GM21737 (cell line): ENCODE data around the gene RABGAP1.

ENCODE experiments used
- ATAC-seq: cut with Tn5 transposase; IDR thresholded peaks from one replicate; pipeline ENCODE4 v1.9.1; 2021; ENCODE audit warnings: mild to moderate bottlenecking, moderate library complexity; ENCODE audit not compliant: unreplicated experiment

RABGAP1 gene

DNA sequence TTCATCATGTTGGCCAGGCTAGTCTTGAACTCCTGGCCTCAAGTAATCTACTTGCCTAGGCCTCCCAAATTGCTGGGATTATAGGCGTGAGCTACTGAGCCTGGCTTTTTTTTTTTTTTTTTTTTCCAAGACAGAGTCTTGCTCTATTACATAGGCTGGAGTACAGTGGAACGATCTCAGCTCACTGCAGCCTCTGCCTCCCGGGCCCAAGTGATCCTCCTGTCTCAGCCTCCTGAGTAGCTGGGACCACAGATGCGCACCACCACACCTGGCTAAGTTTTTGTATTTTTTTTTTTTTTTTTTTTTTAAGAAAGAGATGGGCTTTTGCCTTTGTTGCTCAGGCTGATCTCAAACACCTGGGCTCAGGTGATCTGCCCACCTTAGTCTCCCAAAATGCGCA is 66.4 kb downstream of the RABGAP1 start:
- ATAC-seq, result no peak

DNA sequence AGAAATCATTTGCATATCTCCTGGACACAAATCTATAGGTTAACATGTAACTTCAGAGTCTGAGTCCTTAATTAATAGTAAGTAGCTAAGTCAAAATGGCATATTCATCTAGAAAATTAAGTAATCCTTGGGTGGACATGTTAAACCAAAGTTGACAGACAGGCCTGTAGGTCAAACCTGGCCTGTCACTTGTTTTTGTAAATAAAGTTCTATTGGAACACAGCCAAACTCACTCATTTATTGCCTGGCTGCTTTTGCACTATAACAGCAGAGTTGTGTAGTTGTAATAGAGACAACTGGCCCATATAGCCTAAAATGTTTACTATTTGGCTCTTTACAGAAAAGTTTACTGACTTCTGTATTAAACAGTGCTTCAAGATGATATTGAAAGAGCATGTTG is 68.1 kb downstream of the RABGAP1 start:
- no peak for ATAC-seq

- no peak for ATAC-seq
These were observed 70.6 kb downstream of the RABGAP1 start for GRCh38 chr9:123011380-123011779.

DNA sequence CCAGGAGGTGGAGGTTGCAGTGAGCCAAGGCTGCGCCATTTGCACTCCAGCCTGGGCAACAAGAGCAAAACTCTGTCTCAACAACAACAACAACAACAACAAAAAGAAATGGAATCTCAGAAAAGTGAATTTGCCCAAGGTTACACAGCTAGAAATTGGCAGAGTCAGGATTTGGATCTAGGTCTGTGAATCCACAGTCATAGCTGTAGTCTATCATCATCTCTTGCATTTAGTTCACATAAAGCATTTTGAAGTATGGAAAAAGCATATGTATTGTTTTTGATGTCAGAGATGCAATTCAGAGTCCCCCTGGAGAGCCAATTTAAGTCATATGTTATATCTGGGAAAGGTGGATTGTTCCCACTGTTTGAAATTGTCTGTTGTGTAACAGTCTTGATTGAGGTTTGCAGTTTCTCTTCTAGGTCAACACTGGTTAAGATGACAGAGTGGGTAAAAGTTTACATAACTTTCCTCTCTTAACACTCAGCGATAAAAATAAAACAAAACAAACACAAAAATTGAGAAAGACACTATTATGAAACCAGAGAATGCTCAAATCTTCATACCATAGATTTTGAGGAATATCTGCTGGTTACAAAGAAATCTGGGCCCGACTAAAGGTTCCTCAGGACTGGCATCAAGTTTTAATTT is 71.2 kb downstream of the RABGAP1 start:
- no peak for ATAC-seq

DNA sequence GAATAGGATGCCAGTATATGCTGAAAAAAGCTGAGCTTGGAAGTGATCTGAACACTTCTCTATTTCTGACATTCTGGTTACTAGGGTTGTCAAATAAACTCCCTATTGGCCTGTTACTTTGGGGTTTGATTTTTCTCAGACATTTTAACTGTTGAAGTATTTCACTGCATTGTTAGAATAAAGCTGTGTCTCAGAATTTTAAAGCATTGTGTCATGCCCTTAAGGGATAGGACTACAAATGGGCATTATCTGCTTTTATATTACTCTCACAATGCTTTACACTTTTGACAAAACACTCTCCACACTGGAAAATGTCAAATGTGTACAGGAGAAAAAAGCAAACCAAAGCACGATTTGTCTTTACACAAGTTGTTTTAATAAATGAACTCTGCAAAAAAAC is 75.8 kb downstream of the RABGAP1 start:
- no peak for ATAC-seq

GRCh38 chr9:123020796-123021195 is 80.0 kb downstream of the RABGAP1 start:
- ATAC-seq, result no peak

GRCh38 chr9:123026425-123026824 is 85.6 kb downstream of the RABGAP1 start:
- ATAC-seq, result no peak

- ATAC-seq, result no peak
These were observed 86.7 kb downstream of the RABGAP1 start for GRCh38 chr9:123027517-123027916.

- ATAC-seq, result no peak
These were observed 87.3 kb downstream of the RABGAP1 start for GRCh38 chr9:123028136-123028535.

DNA sequence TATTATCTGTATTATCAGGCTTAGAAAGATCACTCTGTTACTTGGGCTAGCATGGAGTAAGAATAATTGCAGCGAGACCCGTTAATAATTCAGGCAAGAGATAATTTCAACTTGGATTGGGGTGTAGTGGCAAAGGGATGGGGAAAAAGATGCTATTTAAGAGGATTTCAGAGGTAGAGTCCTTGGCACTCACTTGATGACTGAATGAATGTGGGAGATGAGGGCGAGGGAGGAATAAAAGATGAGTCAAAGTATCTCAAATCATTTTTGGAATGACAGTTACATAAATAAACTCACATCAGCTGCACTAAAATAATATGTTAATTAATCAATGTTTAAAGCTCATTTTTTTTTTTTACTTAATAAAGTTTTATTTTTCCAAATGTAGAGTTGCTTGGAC is 88.2 kb downstream of the RABGAP1 start:
- ATAC-seq, result no peak

GRCh38 chr9:123031963-123032362 is 91.1 kb downstream of the RABGAP1 start:
- ATAC-seq, result no peak

- ATAC-seq, result no peak
These were observed 92.5 kb downstream of the RABGAP1 start, which contains the start of gene GPR21 for GRCh38 chr9:123033352-123033751. GPR21 (plus strand) TSS chr9:123033667; CDS start chr9:123034567, 900 bp downstream.

DNA sequence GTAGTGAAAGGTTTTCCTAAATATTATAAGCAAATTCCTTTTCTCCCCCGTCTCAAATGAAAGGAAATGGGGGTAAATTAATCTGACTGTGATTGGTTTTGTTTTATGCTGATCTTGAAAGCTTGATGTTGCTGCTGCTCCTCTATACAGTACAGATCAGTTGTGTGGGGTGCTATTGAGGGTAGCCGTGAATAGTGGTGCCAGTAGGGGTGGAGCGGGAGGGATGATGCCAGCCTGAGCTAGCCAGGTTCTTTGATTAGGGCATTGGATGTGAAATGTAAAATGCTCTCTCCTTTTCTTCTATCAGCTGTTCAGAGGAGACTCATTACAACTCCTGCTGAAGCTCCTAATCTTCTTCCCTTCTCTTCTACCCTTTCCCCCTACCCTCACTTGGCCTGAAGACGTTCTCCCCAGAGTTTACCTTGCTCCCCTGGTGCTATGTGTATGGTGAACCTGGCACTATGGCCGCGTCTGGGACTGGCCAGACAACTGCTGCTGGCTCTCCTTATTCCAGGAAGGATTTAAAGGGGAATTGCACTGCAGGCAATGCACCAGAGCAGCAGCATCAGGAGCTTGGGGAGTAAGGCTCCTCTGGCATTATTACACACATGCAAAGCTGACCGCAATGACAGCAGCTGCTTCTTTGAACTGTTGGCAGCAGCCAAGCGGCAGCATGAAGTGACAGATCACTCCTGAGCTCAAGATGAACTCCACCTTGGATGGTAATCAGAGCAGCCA is 93.2 kb downstream of the RABGAP1 start:
- no peak for ATAC-seq

DNA sequence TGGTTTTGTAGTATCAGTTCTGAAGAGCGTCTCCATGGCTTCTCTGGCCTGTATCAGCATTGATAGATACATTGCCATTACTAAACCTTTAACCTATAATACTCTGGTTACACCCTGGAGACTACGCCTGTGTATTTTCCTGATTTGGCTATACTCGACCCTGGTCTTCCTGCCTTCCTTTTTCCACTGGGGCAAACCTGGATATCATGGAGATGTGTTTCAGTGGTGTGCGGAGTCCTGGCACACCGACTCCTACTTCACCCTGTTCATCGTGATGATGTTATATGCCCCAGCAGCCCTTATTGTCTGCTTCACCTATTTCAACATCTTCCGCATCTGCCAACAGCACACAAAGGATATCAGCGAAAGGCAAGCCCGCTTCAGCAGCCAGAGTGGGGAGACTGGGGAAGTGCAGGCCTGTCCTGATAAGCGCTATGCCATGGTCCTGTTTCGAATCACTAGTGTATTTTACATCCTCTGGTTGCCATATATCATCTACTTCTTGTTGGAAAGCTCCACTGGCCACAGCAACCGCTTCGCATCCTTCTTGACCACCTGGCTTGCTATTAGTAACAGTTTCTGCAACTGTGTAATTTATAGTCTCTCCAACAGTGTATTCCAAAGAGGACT is 94.2 kb downstream of the RABGAP1 start:
- ATAC-seq, result no peak

- no peak for ATAC-seq
These were observed 95.0 kb downstream of the RABGAP1 start for GRCh38 chr9:123035791-123036190.

DNA sequence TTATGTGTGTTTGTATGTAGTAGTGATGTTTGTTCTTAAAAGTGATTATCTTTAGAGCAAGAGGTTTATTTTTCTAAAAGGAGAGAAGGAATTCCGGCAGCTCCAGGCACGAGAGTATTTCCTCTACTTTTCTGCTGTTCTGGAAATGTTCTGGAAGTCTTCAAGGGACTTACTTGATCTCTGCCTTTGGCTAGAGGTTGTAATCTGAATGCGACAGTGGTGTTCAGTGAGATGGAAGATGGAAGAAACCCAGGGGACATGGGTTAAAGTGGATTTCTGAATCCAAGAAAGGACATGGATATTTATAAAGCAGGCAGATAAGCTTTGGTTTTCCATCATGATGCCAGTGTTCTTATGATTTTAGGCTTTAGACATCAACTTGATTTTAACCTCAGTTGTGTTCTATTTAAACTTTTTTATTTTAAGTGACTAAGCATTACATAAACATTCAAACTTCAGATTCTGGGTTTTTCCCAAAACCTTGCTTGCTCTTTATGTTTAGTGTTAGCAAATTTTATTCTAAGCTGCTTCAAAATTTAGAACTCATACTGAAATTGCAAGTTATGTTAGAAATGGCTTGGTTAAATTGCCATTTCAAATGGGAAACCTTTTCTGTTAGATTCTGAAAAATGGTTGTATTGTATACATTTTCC is 96.2 kb downstream of the RABGAP1 start:
- ATAC-seq, result no peak

DNA sequence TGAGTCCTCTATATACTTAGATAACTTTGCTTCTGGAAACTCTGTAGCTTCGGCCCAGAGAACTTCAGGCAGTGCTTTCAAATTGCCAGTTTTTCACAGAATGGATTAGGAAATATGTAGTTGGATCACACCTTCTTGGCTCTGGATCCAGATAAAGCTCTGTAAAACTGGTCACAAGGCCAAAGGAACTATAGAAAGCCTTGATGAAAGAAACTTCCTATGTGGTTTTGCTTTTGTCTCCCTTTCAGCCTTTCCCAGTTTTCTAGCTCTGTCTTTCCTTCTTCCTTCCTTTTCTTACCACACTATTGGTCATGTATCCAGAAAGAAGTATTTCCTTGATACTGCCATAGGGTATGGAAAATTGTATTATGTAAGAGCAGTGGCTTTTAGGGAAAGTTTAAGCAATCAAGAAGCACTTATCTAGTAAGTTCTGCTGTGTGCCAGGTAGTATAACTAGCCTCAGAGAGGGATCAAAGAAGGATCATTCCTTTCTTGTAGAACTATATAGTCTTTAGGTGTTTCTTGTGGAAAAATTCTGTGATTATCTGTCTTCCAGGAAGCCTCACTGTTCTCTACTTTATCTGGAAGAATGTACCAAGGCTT is 98.9 kb downstream of the RABGAP1 start:
- ATAC-seq, result no peak

DNA sequence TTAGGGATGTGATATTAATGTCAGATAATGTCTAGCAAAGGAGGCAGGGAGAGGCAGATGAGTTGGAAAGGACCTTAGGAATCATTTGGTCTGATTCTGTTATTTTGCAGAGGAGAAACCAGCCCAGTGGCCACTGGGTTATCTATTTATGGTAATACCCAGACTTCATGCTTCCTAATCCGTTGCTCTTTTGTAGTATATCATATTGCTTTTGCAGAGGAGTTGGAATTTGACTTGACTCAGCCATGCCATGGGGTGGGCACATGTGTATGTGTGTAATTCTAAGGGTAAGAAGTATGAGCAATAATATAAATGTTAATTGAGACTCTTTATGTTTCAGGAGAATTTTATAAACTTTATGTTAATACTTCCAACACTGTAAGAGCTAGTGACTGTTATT is 100.0 kb downstream of the RABGAP1 start:
- no peak for ATAC-seq

- ATAC-seq, result no peak
These were observed 100.7 kb downstream of the RABGAP1 start for GRCh38 chr9:123041489-123041888.

DNA sequence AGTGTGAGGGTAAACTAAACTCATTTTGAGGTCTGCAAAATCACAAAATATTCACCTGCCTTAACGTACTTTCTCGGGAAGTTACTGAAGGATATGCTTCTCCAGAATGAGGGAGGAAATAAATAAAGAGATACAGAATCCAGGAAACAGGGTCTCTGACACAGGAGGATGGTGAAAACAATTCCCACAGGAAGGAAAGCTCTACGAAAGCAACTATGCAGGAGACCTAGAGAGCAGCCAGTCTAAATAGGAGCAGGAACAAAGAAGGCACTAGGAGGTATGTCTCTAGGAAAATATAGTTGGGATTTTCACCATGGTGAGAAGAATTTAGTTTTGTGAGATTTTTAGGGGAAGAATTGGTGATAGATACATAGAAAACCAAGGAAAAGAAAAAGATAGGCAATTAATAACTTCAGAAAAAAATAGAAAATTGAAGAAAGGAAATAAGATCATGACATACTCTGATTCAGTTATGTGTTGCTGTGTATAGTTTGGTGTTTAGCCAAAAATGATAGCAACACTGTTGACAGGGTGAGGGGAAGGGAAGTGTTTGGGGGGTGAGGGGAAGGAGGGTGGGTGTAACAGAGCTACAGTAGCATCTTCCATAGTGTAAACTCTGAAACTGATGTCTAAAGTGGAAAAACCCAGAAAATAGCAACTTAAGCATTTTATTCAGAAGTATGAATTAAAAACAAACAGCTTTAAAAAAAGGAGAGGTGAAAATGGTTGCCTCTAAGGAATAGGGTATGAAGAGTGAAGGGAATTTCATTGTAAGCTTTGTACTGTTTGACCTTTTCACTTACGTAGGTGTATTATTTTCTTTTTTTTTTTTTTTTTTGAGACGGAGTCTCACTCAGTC is 102.5 kb downstream of the RABGAP1 start:
- ATAC-seq, result no peak
